B cell (primary cell): ENCODE results near the gene PLCB1.

Experiments used
- CTCF ChIP-seq: fragments of 200-600 bp; IDR thresholded peaks from one replicate; pipeline ENCODE4 v1.8.0; 2022; ENCODE audit warnings: antibody characterized with exemption, mild to moderate bottlenecking
- EZH2 ChIP-seq: IDR thresholded peaks from 2 replicates; pipeline ENCODE4 v1.6.1; 2012; ENCODE audit warnings: borderline replicate concordance, low read depth, mild to moderate bottlenecking, moderate library complexity, low read length; ENCODE audit not compliant: insufficient read depth, poor library complexity, severe bottlenecking

GRCh38 chr20:8860011-8860495 is 728.0 kb downstream of the PLCB1 start:
- no peak for TF ChIP-seq CTCF
- no peak for TF ChIP-seq EZH2
